H1 (cell line): ENCODE results near the gene KLHL17.

Experiments used
- BRCA1 ChIP-seq: IDR thresholded peaks from 2 replicates; pipeline ENCODE4 v1.6.1; 2012; ENCODE audit warnings: low read depth, low read length, improper control_type of control experiment
- CEBPB ChIP-seq: IDR thresholded peaks from 2 replicates; pipeline ENCODE4 v1.6.1; 2012; ENCODE audit warnings: low read depth, low read length
- CREB1 ChIP-seq: IDR thresholded peaks from 2 replicates; pipeline ENCODE4 v1.6.1; 2012; ENCODE audit warnings: inconsistent platforms
- EP300 ChIP-seq, 2 experiments: IDR thresholded peaks; 1 replicate in 1 of 2; 2 replicates in 1 of 2; pipeline ENCODE4 v1.6.1; 2011 to 2012; ENCODE audit warnings: low read depth in 2 of 2, low read length in 2 of 2, mild to moderate bottlenecking in 2 of 2, borderline replicate concordance in 1 of 2, inconsistent platforms in 1 of 2, moderate library complexity in 1 of 2
- EZH2 ChIP-seq: fragments of 200-600 bp; sonication (generic); IDR thresholded peaks from 2 replicates; pipeline ENCODE4 v1.7.1; 2012; ENCODE audit warnings: low read depth, mild to moderate bottlenecking, moderate library complexity, low read length, inconsistent platforms; ENCODE audit not compliant: severe bottlenecking
- JUN ChIP-seq: IDR thresholded peaks from 2 replicates; pipeline ENCODE4 v1.6.1; 2011; ENCODE audit warnings: low read depth, mild to moderate bottlenecking, improper control_type of control experiment, low read length
- JUND ChIP-seq: IDR thresholded peaks from 2 replicates; pipeline ENCODE4 v1.6.1; 2011; ENCODE audit warnings: mild to moderate bottlenecking, improper control_type of control experiment, low read length
- POLR2AphosphoS5 ChIP-seq: IDR thresholded peaks from 2 replicates; pipeline ENCODE4 v1.6.1; 2011; ENCODE audit warnings: low read depth, low read length
- SP4 ChIP-seq: IDR thresholded peaks from 2 replicates; pipeline ENCODE4 v1.6.1; 2012; ENCODE audit warnings: low read length, inconsistent platforms
- TAF1 ChIP-seq: IDR thresholded peaks from 2 replicates; pipeline ENCODE4 v1.6.1; 2011; ENCODE audit warnings: mild to moderate bottlenecking, low read depth, low read length
- TF ChIP-seq, protein P1 (sequence below), 3 experiments: IDR thresholded peaks; 1 replicate in 2 of 3; 2 replicates in 1 of 3; pipeline versions ENCODE4 v1.5.1 to v1.6.1; 2011; ENCODE audit warnings: low read length in 3 of 3, mild to moderate bottlenecking in 3 of 3, inconsistent platforms in 2 of 3, low read depth in 1 of 3, moderate library complexity in 1 of 3; ENCODE audit not compliant: insufficient read depth in 1 of 3; ENCODE audit errors: control extremely low read depth in 1 of 3
- TF ChIP-seq, protein P2 (sequence below): IDR thresholded peaks from 2 replicates; pipeline ENCODE4 v1.6.1; 2012; ENCODE audit warnings: low read length, inconsistent platforms
- TF ChIP-seq, protein P3 (sequence below): IDR thresholded peaks from 2 replicates; pipeline ENCODE4 v1.6.1; 2012; ENCODE audit warnings: inconsistent platforms

DNA sequence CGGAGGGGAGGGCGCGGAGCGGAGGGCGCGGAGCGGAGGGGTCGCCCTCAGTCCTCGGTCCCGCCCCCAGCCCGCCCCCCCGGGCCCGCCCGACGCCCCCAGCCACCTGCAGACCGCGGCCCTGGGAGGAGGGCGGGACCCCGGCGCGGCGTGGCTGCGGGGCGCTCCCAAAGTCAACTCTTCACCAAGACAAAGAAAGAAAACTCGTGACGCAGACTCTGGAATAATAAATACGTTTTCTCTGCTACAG is 38.3 kb downstream of the KLHL17 start:
- TF ChIP-seq, protein P1, sequence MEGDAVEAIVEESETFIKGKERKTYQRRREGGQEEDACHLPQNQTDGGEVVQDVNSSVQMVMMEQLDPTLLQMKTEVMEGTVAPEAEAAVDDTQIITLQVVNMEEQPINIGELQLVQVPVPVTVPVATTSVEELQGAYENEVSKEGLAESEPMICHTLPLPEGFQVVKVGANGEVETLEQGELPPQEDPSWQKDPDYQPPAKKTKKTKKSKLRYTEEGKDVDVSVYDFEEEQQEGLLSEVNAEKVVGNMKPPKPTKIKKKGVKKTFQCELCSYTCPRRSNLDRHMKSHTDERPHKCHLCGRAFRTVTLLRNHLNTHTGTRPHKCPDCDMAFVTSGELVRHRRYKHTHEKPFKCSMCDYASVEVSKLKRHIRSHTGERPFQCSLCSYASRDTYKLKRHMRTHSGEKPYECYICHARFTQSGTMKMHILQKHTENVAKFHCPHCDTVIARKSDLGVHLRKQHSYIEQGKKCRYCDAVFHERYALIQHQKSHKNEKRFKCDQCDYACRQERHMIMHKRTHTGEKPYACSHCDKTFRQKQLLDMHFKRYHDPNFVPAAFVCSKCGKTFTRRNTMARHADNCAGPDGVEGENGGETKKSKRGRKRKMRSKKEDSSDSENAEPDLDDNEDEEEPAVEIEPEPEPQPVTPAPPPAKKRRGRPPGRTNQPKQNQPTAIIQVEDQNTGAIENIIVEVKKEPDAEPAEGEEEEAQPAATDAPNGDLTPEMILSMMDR (IDR thresholded peaks at IDR 0.05; ENCODE audit: control extremely low read depth in 1 of 3, insufficient read depth in 1 of 3, low read depth in 1 of 3, low read length in 3 of 3): no peak
- TF ChIP-seq POLR2AphosphoS5: no peak
- no peak for TF ChIP-seq JUN
- no peak for TF ChIP-seq BRCA1
- TF ChIP-seq EP300 (IDR thresholded peaks at IDR 0.05; ENCODE audit: borderline replicate concordance in 1 of 2, low read depth in 2 of 2, low read length in 2 of 2): no peak
- TF ChIP-seq JUND: no peak
- no peak for TF ChIP-seq EZH2
- TF ChIP-seq, protein P2, sequence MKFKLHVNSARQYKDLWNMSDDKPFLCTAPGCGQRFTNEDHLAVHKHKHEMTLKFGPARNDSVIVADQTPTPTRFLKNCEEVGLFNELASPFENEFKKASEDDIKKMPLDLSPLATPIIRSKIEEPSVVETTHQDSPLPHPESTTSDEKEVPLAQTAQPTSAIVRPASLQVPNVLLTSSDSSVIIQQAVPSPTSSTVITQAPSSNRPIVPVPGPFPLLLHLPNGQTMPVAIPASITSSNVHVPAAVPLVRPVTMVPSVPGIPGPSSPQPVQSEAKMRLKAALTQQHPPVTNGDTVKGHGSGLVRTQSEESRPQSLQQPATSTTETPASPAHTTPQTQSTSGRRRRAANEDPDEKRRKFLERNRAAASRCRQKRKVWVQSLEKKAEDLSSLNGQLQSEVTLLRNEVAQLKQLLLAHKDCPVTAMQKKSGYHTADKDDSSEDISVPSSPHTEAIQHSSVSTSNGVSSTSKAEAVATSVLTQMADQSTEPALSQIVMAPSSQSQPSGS: no peak
- no peak for TF ChIP-seq SP4
- no peak for TF ChIP-seq TAF1
- no peak for TF ChIP-seq CREB1
- no peak for TF ChIP-seq CEBPB
- TF ChIP-seq, protein P3, sequence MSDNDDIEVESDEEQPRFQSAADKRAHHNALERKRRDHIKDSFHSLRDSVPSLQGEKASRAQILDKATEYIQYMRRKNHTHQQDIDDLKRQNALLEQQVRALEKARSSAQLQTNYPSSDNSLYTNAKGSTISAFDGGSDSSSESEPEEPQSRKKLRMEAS: no peak
